Left renal cortex interstitium (tissue), 4 donors: ENCODE measurements around the gene CFAP77. TPM values are rescaled to one million over a fixed set of nuclear protein-coding genes. Genes with fewer than 3 reads are reported as not detected.
"Not testable (repeated sequence)": the region's sequence is repeated elsewhere in the genome, so short reads cannot be mapped to it uniquely, and the experiment has no call there.

Experiments
- DNase-seq, 4 donors: peaks; one replicate each; pipeline ENCODE4 v3.0.0-alpha.2; 2013; ENCODE audit warnings: low read depth in 4 of 4, low spot score in 2 of 4, missing footprints in 1 of 4
- polyA plus RNA-seq, 4 donors: library from polyadenylated mRNA; unstranded; fragments of 120-200 nt; gene quantifications; one replicate each; pipeline ENCODE4 v1.2.1, GENCODE V29; 2013; ENCODE audit not compliant: insufficient read length in 4 of 4

CFAP77 gene
- 1 to 10 TPM in 2 of 4 donors, under 1 TPM in 2; 0.68 to 1.6 (median 1.2) TPM for polyA plus RNA-seq

DNA sequence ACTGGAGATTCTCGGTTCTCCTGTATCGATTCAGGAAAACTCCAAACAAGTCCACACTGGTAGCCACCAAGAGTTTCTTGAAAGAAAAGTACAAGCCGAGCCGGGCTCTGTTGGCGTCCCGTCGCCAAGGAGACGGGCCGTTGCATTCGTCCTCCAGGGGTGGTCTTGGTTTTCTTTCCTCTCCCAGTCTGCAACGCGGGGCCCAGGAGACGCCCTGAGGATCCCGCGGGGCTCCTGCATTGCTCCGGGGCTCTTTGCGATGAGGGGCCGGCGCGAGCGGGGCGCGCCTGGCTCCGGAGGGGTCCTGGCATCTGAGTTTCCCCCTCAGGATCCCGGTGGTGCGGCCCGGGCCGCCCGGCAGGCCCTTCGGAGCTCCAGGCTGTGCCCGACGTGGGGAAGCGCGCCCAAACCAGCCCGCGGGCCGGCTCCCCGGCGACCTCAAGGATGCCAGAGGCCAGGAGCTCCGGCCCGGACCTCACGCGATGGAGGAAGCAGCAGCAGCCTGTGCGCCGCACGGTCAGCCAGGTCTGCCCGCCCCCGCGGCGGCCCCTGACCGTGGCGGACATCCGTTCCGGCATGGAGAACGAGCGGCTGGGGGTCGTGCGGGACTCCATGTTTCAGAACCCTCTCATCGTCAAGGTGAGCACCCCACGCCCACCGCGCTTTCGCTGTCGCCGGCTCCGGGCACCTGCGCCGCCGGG lies at the start of gene CFAP77:
Gene CFAP77 (plus strand): TSS at position 384 of the 701 bp plus-strand sequence. CDS start 61 bp downstream, at position 445.
- DNase-seq, result peak in 1 of 4 donors; percentile 34

DNA sequence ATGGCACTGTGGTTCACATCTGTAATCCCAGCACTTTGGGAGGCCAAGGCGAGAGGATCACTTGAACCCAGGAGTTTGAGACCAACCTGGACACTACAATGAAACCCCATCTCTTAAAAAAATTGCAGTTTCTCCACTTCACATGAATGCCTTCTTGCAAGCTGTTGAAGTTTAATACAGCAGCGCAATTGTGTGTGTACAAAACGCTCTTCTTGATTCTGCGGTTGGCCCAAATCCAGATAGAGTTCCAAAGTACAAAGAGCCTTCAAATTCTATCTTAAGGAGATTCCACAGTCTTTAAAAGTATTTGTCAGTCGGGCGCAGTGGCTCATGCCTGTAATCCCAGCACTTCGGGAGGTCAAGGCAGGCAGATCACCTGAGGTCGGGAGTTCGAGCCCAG lies 45.9 kb upstream of the CFAP77 start:
- DNase-seq, result no peak

DNA sequence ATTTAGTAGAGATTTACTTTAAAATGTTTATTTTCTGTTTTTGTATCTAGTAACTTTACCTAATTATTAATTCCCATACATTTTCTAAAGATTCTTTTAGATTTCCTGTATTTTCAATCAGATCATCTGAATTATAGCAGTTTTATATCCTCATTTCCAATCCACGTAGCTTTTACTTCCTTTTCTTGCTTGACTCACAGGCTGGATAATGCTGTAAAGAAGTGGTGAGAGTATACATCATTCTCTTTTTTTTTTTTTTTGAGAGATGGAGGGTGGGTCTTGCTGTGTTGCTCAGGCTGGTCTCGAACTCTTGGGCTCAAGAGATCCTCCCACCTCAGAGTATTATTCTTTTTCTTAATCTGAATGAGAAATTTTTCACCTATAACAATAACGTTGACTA lies 44.0 kb upstream of the CFAP77 start:
- DNase-seq, result no peak

- DNase-seq, result no peak
Observed at GRCh38 chr9:132366481-132366880, 43.5 kb upstream of the CFAP77 start.

- no peak for DNase-seq
Observed at GRCh38 chr9:132367613-132368313, 42.2 kb upstream of the CFAP77 start.

GRCh38 chr9:132369421-132369820 lies 40.6 kb upstream of the CFAP77 start:
- no peak for DNase-seq

DNA sequence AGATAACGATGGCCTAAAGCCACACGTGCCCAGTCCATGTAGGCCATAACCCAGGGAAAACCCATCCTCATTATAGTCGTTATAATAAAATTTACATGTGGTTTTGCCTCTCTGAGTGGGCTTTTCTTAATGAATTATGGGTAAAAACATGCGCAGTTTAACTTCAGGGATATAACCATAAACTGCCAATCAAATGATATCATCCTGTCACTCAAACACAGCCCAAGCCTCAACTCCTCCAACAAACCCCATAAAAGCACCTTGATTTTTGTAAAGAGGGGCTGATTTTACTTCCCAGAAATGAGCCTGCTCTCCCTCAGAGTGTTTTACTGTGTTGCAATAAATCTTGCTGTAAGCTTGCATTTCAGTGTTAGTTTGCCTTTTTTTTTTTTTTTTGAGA lies 39.4 kb upstream of the CFAP77 start:
- no peak for DNase-seq

- no peak for DNase-seq
Observed at GRCh38 chr9:132372177-132373095, 37.6 kb upstream of the CFAP77 start.

DNA sequence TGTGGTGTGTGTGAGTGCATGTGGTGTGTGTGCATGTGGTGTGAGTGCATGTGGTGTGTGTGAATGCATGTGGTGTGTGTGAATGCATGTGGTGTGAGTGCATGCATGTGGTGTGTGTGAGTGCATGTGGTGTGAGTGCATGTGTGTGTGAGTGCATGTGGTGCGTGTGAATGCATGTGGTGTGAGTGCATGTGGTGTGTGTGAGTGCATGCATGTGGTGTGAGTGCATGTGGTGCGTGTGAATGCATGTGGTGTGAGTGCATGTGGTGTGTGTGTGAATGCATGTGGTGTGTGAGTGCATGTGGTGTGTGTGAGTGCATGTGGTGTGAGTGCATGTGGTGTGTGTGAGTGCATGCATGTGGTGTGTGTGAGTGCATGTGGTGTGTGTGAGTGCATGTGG lies 32.2 kb upstream of the CFAP77 start:
- not testable (repeated sequence) for DNase-seq

DNA sequence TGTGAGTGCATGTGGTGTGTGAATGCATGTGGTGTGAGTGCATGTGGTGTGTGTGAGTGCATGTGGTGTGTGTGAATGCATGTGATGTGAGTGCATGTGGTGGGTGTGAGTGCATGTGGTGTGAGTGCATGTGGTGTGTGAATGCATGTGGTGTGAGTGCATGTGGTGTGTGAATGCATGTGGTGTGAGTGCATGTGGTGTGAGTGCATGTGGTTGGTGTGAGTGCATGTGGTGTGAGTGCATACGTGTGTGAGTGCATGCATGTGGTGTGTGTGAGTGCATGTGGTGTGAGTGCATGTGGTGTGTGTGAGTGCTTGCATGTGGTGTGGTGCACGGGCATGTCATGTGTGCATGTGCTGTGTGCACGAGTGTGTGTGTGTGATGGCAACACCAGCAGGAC lies 31.6 kb upstream of the CFAP77 start:
- DNase-seq, result not testable (repeated sequence)

DNA sequence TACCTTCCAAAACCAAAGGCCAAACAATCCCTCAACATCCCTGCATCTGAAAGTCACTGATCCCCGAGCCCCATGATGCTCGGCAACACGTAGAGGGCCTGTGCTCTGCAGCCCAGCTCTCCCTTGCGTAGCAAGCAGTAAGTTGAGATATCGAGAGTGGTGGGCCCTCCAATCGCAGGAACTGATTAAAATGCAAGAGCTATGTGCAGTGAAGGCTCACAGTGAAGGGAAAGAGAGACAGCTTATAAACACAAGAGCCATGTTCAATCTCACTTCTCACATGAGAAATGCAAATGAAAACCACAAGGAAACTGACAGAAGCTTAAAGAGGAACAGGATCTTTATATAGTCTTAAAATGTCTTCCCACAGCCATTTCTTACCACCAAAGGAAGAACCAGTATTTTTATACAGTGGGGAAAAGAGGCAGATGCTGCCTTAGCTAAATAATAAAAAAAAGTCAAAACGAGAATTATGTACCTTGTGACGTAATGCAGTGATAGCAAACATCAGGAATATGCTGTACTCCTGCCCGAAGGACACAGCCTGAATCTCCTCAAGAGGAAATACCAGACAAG lies 28.0 kb upstream of the CFAP77 start:
- DNase-seq, result no peak

DNA sequence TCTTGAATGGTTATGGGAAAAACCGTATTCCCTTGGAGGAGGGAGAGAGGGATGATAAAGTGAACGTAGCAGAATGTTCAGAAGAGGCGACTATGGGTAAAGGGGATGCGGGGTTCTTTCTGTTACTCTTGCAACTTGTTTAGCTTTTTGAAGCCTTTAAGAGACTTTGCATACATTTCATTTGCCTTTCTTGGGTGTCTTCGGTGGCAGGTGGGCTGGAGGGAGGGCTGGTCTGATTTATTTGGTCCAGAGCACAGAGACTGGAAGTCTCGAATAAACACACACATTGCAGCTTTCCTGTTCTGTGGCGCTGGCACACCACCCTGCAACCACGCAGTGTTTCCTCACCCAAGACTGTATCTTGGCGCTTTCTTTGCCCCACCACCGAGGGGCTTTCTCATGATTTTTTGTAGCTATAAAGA lies 26.5 kb upstream of the CFAP77 start:
- DNase-seq, result no peak

- no peak for DNase-seq
Observed at GRCh38 chr9:132384376-132384775, 25.6 kb upstream of the CFAP77 start.

DNA sequence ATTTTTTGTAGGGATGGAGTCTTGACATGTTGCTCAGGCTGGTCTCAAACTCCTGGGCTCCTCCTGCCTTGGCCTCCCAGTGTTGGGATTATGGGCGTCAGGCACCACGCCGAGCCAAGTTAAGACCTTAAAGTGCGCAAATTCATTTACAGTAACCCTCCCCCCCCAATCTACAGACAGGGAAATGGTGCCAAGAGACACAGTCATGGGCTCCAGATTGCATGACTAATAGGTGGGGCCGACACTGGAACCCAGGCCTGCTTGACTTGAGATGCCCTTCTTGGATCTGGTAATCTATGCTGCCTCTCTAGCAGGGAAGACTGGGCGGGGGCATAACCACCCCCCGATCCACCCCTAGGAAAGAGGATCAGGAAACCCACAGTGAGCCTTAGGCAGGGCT lies 22.9 kb upstream of the CFAP77 start:
- no peak for DNase-seq

DNA sequence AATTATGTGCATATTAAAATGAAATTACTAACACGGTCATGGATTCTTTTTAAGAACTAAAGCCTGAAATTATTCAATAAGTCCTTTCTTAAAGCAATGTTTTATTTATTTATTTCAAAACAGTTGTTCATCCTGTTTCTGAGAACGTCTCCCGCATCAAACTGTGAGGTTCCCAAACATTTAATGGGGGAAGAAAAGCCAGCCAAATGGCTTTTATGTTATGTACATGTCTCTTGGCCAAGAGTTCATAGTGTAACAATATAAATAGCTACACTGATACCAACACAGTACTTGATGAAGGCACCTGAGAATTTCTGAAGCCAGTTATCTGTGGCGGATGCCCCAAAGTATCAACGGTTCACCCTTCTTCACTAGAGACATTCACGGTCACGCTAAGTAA lies 19.0 kb upstream of the CFAP77 start:
- DNase-seq, result no peak

GRCh38 chr9:132391449-132391848 lies 18.6 kb upstream of the CFAP77 start:
- no peak for DNase-seq

DNA sequence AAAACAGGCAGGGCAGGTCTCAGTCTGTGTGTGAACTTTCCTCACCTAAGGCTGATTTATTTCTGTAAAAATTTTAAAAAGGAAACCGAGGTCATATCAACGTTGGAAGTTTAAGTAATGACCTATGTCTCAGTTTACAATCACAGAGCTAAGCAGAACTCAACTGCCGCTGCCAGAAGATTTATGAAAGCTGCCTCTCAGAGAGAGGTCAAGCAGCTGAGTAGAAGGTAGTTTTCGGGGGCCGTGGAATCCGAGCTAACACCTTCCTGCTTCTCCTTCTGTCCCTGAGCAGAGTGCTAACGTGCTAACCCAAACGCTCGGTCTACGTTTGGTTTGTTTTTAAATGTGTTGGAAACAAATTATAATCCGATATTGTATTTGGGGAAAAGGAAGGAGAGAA lies 14.5 kb upstream of the CFAP77 start:
- no peak for DNase-seq

- peak in 1 of 4 donors; percentile 40 for DNase-seq
Observed at GRCh38 chr9:132401824-132402223, 8.2 kb upstream of the CFAP77 start.

DNA sequence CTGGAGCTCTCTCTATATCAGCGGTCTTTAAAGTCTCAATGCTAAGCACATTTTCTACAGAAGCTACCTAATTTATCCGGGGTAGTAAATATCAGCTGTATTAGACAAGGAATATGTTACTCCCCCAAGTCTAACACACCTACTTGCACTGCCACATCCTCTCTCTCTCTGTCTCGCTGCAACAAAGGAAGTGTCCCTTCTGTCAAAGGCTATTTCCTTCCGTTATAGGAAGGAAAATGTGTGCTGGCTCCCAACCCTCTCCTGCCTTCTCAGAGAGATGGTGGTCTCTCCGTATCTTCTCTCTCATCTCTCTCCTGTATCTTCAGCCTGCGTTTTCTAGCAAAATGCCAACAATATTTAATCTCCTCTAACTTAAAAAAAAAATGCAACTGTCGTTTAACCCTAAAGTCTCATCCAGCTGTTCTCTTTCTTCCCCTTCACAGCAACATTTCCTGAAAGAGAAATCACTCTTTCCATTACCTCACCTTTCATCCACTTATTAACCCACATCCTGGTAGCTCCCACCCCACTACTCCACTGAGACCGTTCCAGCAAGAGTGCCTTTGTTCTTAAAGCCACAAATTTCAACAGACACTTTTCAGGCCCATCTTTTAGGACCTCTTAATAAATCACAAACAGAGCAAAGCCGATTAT lies 5.7 kb upstream of the CFAP77 start:
- no peak for DNase-seq

DNA sequence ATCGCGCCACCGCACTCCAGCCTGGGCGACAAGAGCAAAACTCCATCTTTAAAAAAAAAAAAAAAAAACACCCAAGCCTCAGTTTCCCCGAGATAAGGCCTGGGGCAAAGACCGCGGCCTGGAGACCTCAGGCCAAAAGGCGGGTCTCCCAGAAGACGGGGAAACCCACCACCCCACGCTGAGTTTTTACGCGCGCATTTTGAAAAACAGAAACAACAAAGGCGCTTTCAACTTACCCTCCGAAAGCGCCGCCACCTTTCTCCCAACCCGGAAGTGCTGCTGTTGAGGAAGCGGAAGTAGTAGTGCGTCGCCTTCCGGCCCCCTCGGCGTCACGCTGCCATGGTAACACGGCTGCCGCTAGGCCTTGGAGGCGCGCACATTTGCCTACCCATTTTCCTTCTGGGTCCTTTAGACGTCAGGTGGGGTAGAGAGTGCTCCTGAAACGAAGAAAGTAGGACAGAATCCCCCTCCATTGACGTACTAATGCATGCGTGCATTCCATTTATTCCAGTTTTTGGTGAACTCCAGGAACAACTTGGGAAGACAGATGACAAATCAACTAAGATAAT lies 3.4 kb upstream of the CFAP77 start, which contains the start of gene TTF1:
Gene TTF1 (minus strand): TSS at position 287 of the 569 bp plus-strand sequence. CDS start 4,019 bp downstream, outside the sequence.
- DNase-seq, result peak in 3 of 4 donors; percentile 75 to 81 (median 78)
